A673 (cell line): ENCODE measurements around the gene IKZF5. TPM values are rescaled to one million over a fixed set of nuclear protein-coding genes. Genes with fewer than 3 reads are reported as not detected.
A peak's percentile ranks its signal among the peaks of the same experiment; 100 is the strongest.

Experiments
- Bru-seq: library from RNA; stranded (reverse); fragments of 400-500 nt; gene quantifications from one replicate; lab custom pipeline; 2021; lab: Mats Ljungman, UMichigan
- BruChase-seq, 2 experiments: library from RNA; stranded (reverse); fragments of 400-500 nt; gene quantifications; one replicate each; lab custom pipeline; 2021; lab: Mats Ljungman, UMichigan
- BruUV-seq: library from RNA; stranded (reverse); fragments of 400-500 nt; replicated peaks from 2 replicates; lab custom pipeline; 2021; lab: Mats Ljungman, UMichigan
- CTCF ChIA-PET: fragments of 300-600 bp; sonication (Branson Sonifier 250); formaldehyde crosslinking; loops from one replicate; lab custom pipeline; 2022; ENCODE audit warnings: antibody characterized with exemption; lab: Charles Lee
- POLR2A ChIA-PET: fragments of 300-600 bp; sonication (Branson Sonifier 250); formaldehyde crosslinking; loops from one replicate; lab custom pipeline; 2022; ENCODE audit warnings: antibody characterized with exemption; ENCODE audit not compliant: low non-redundant PET; lab: Charles Lee
- DNase-seq: peaks from one replicate; pipeline ENCODE4 v3.0.0-alpha.2; 2015; ENCODE audit warnings: low spot score
- H3K27ac ChIP-seq: fragments of 200-600 bp; sonication (generic); 2 replicates; pipeline ENCODE4 v1.5.1; 2016; ENCODE audit warnings: mixed run types, low read depth, mild to moderate bottlenecking, mixed read lengths, antibody characterized with exemption, low read length; ENCODE audit not compliant: poor library complexity, severe bottlenecking
- H3K27me3 ChIP-seq: fragments of 200-600 bp; sonication (generic); replicated peaks from 2 replicates; pipeline ENCODE4 v1.6.1; 2017; ENCODE audit warnings: mixed run types, low read depth, mild to moderate bottlenecking, mixed read lengths, antibody characterized with exemption, low read length; ENCODE audit not compliant: insufficient read depth, poor library complexity
- H3K36me3 ChIP-seq: fragments of 200-600 bp; sonication (generic); 2 replicates; pipeline ENCODE4 v1.6.1; 2016; ENCODE audit warnings: mixed run types, mild to moderate bottlenecking, mixed read lengths, antibody characterized with exemption, low read length; ENCODE audit not compliant: insufficient read depth, poor library complexity, severe bottlenecking
- H3K4me1 ChIP-seq: fragments of 200-600 bp; sonication (generic); 2 replicates; pipeline ENCODE4 v1.6.1; 2017; ENCODE audit warnings: mixed run types, mild to moderate bottlenecking, mixed read lengths, antibody characterized with exemption, low read length; ENCODE audit not compliant: insufficient read depth, poor library complexity, severe bottlenecking
- H3K4me3 ChIP-seq: fragments of 200-600 bp; sonication (generic); 2 replicates; pipeline ENCODE4 v1.5.1; 2016; ENCODE audit warnings: low read depth, mixed run types, mild to moderate bottlenecking, mixed read lengths, low read length; ENCODE audit not compliant: poor library complexity, severe bottlenecking
- H3K9me3 ChIP-seq: fragments of 200-600 bp; sonication (generic); 2 replicates; pipeline ENCODE4 v1.6.1; 2016; ENCODE audit warnings: mixed run types, low read depth, mild to moderate bottlenecking, mixed read lengths, antibody characterized with exemption, low read length; ENCODE audit not compliant: poor library complexity, severe bottlenecking
- CTCF ChIP-seq: fragments of 300-800, 200-600 bp; sonication (generic); conservative IDR thresholded peaks from 2 replicates; pipeline ENCODE4 v1.5.1; 2017; ENCODE audit warnings: low read depth, mild to moderate bottlenecking, antibody characterized with exemption, low read length, moderate library complexity, mixed read lengths
- EZH2 ChIP-seq: fragments of 200-600 bp; sonication (generic); IDR thresholded peaks from 2 replicates; pipeline ENCODE4 v1.6.1; 2017; ENCODE audit warnings: borderline replicate concordance, low read depth, mild to moderate bottlenecking, mixed read lengths, antibody characterized with exemption, low read length; ENCODE audit not compliant: poor library complexity, severe bottlenecking
- intact Hi-C: fragments of 100-400 bp; cut with micrococcal nuclease; formaldehyde crosslinking; loops from one replicate; pipeline ENCODE4 v1.10.0; 2022; ENCODE audit not compliant: unreplicated experiment
- long read RNA-seq: library from polyadenylated mRNA; stranded (forward); transcript quantifications from one replicate; pipeline ENCODE4 v2.0.0, GENCODE V29; 2022
- total RNA-seq: library from RNA; stranded (reverse); gene quantifications from 2 replicates; pipeline ENCODE4 v1.2.3, GENCODE V29; 2021

IKZF5 gene
- total RNA-seq (13.8 and 14.4 TPM in 2 replicates), Bru-seq, nascent RNA (percentile 84 among the genes with signal in this experiment), BruChase-seq, experiment 1, labeled RNA remaining after a 2-hour chase (percentile 89 among the genes with signal in this experiment), BruChase-seq, experiment 2, labeled RNA remaining after a 6-hour chase (percentile 67 among the genes with signal in this experiment)
- long read RNA-seq, full-length matches to known transcripts, result 21 of 28 reads
- long read RNA-seq, partial matches to known transcripts, result 1 of 28 reads
- long read RNA-seq, other reads (novel, unspliced or antisense), result 6 of 28 reads

- peak; percentile 98 for DNase-seq
- TF ChIP-seq CTCF, result no peak
- no peak for TF ChIP-seq EZH2
- peaks cover 8% of the 10 kb centered on the region for H3K4me1 ChIP-seq
- POLR2A ChIA-PET, result no interaction called here
- no peaks in the 10 kb centered on the region for H3K27me3 ChIP-seq
- H3K9me3 ChIP-seq, result no peaks in the 10 kb centered on the region
- no peaks in the 10 kb centered on the region for H3K36me3 ChIP-seq
- CTCF ChIA-PET, result no interaction called here
- BruUV-seq, result no TSS peak
- H3K27ac ChIP-seq, result peak within 1 kb of the TSS; percentile 82
- H3K4me3 ChIP-seq, result peak within 1 kb of the TSS; percentile 83
- intact Hi-C loops, result no loop called here
Measured at GRCh38 chr10:123008355-123009104, at the start of gene IKZF5, which contains the start of gene ACADSB. TSS of gene IKZF5 (minus strand) at chr10:123008795. CDS start at chr10:122998625, 10,170 bp downstream. TSS of gene ACADSB (plus strand) at chr10:123009006. CDS start at chr10:123009030, 24 bp downstream.

DNA sequence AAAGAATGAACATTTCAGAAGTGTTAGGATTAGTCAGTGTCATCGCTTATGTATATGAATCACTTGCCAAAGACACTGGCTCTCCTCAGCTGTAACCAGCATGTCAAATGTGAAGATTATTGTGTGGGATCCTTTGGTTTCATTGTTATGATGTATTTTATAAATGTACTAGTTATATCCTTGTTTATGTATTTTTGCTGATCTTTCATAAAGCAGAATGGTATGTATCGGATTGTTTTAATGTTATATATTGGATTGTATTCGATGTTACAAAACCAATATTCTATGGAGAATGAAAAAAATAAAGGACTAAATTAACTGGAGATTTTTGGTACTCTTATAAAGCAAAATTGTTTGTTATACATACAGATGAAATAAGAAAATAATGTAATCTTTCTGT, 49.4 kb upstream of the IKZF5 start:
- Histone ChIP-seq H3K27me3 (no peaks in the 10 kb centered on the region), H3K4me1 (no peaks in the 10 kb centered on the region), H3K4me3 (no peak overlapping the region), H3K9me3 (no peaks in the 10 kb centered on the region), H3K27ac (no peak overlapping the region), H3K36me3 (no peaks in the 10 kb centered on the region)
- BruUV-seq, result no TSS peak
- DNase-seq, result no peak
- intact Hi-C loops, result no loop called here
- ChIA-PET POLR2A (interaction anchor here (0.6 kb wide), 1 partner anchor 64 kb away, joined by 3 read pairs; no protein-coding TSS in a partner anchor), CTCF (no interaction called here)
- TF ChIP-seq CTCF, result no peak
- no peak for TF ChIP-seq EZH2

DNA sequence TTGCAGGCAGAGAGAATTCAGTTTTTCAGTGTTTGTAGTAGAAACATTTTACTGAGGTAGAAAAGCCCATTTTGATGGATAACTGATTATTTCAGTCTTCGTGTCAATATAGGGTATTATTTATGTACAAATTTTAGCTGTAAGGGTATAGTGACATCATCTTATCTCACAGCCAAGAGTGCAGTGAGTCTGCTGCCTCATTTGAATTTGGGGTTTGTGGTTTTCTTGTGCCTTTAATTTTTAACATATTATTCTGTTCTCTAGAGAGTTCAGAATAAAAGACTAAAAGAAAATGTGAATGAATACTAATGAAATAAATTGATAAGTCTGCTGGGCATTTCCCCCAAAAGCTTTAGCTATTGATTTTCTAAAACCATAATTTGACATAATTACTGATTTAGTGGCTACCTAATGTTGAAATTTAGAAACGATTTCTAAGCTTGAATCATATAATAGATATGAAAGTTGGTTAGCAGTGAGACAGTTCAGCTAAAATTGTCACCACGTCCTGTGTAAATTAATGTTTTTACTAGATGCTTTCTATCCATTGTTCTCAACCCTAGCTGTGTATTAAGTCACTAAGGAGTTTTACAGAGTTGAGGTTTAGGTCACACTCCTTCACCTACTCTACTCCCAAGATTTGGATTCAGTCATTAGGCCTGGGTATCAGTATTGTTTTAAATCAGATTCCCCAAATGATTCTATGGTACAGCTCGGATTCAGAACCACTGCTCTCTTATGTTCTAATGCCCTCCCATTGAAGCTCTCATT, 37.6 kb upstream of the IKZF5 start:
- intact Hi-C loops, result no loop called here
- Histone ChIP-seq H3K36me3 (no peaks in the 10 kb centered on the region), H3K27me3 (no peaks in the 10 kb centered on the region), H3K27ac (no peak overlapping the region), H3K4me3 (no peak overlapping the region), H3K9me3 (no peaks in the 10 kb centered on the region), H3K4me1 (no peaks in the 10 kb centered on the region)
- TF ChIP-seq CTCF, result no peak
- no peak for TF ChIP-seq EZH2
- ChIA-PET POLR2A (no interaction called here), CTCF (no interaction called here)
- DNase-seq, result no peak
- BruUV-seq, result no TSS peak
